ENCODE measurements around the gene SPAAR.

SPAAR gene

GRCh38 chr9:35948901-35949318 is 39.6 kb downstream of the SPAAR start:
- no peaks in the 10 kb centered on the region for H3K36me3 ChIP-seq
- no peak for TF ChIP-seq CTCF (IDR thresholded peaks at IDR 0.05; ENCODE audit: low read depth, low read length)
- H3K9me3 ChIP-seq = no peaks in the 10 kb centered on the region
- peaks cover 29% of the 10 kb centered on the region for H3K27me3 ChIP-seq
- DNase-seq = no peak
- no peak overlapping the region for H3K4me3 ChIP-seq (ENCODE audit: low read depth, low read length)
- no peaks in the 10 kb centered on the region for H3K4me1 ChIP-seq

- no peak for DNase-seq
Measured at GRCh38 chr9:35951736-35952135, 42.4 kb downstream of the SPAAR start.

GRCh38 chr9:35952526-35953191 is 43.4 kb downstream of the SPAAR start:
- Histone ChIP-seq H3K9me3 (no peaks in the 10 kb centered on the region), H3K36me3 (no peaks in the 10 kb centered on the region), H3K4me1 (no peaks in the 10 kb centered on the region; the same call in 1 of the 2 replicates), H3K27me3 (peaks cover 32% of the 10 kb centered on the region), H3K4me3 (ENCODE audit: low read depth, low read length) (no peak overlapping the region)
- no peak for TF ChIP-seq CTCF (IDR thresholded peaks at IDR 0.05; ENCODE audit: low read depth, low read length)
- DNase-seq = no peak

More at GRCh38 chr9:35951736-35952135, 42.4 kb downstream of the SPAAR start:
- H3K27me3 ChIP-seq = peaks cover 28% of the 10 kb centered on the region
- H3K9me3 ChIP-seq = no peaks in the 10 kb centered on the region
- no peaks in the 10 kb centered on the region for H3K36me3 ChIP-seq
- no peaks in the 10 kb centered on the region; the same call in 1 of the 2 replicates for H3K4me1 ChIP-seq
- no peak for TF ChIP-seq CTCF (IDR thresholded peaks at IDR 0.05; ENCODE audit: low read depth, low read length)
- H3K4me3 ChIP-seq (ENCODE audit: low read depth, low read length) = no peak overlapping the region

GRCh38 chr9:35954942-35955546 is 45.8 kb downstream of the SPAAR start:
- TF ChIP-seq CTCF (IDR thresholded peaks at IDR 0.05; ENCODE audit: low read depth, low read length) = peak; percentile 95
- Histone ChIP-seq H3K36me3 (no peaks in the 10 kb centered on the region), H3K9me3 (no peaks in the 10 kb centered on the region), H3K4me1 (no peaks in the 10 kb centered on the region; the same call in 1 of the 2 replicates), H3K4me3 (ENCODE audit: low read depth, low read length) (no peak overlapping the region), H3K27me3 (peaks cover 25% of the 10 kb centered on the region)
- DNase-seq = peak; percentile 58

- Histone ChIP-seq H3K4me3 (ENCODE audit: low read depth, low read length) (no peak overlapping the region), H3K27me3 (peaks cover 22% of the 10 kb centered on the region), H3K9me3 (no peaks in the 10 kb centered on the region), H3K4me1 (no peaks in the 10 kb centered on the region; the same call in 1 of the 2 replicates), H3K36me3 (no peaks in the 10 kb centered on the region)
- DNase-seq = no peak
- no peak for TF ChIP-seq CTCF (IDR thresholded peaks at IDR 0.05; ENCODE audit: low read depth, low read length)
Measured at GRCh38 chr9:35956651-35957050, 47.4 kb downstream of the SPAAR start.

All from BE2C (cell line).